ENCODE results near the gene ZNG1B.
"Not testable (repeated sequence)": the region's sequence is repeated elsewhere in the genome, so short reads cannot be mapped to it uniquely, and the experiment has no call there.

Gene ZNG1B

DNA sequence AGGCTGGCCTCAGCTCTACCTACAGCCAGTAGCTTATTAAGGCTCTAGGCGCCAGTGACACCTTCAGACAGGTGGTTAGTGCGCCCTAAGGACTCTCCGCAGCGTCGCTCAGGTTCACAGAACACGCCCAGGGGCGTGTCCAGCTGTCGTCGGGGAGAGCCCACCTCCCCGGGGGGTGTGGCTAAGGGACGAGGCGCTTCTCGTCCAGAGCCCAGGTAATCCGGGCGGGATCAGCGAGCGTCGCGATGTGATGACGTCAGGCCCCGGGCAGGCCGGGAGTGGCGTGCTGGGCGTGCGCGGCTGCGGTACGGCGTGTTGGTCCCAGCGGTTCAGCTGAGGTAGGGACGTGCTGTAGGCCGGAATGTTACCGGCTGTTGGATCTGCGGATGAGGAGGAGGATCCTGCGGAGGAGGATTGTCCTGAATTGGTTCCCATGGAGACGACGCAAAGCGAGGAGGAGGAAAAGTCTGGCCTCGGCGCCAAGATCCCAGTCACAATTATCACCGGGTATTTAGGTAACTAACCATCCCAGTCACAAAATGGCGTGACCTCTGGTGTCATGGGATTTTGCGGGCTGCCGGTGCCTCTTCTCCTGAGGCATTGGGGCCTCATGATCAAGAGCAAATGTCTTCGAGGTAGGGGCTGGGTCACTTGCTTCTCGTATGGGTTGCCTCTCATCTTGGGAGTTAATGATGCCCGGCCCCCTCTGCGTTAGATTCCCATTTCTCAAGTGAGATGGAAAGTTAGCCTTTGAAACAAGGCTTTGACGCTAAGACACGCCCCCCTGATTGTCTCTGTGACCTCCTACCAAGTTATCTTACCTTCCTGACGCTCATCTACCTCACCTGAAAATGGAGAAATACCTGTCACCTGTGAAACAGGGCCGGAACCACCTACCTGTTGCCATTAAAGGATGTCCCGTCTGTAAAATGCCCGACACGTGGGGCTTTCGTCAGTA, at the start of gene ZNG1B:
Gene ZNG1B (plus strand): TSS at position 184 of the 958 bp plus-strand sequence. CDS start 178 bp downstream, at position 362.
- not testable (repeated sequence) for H3K27me3 ChIP-seq (replicated peaks; ENCODE audit: control insufficient read depth, insufficient read depth, low read length); DNase-seq (ENCODE audit: extremely low read depth, insufficient read length); H3K36me3 ChIP-seq (ENCODE audit: control insufficient read depth, insufficient read depth, low read length)
- peak within 1 kb of the TSS; percentile 62 for H3K4me3 ChIP-seq (replicated peaks; ENCODE audit: low read depth, low read length)

DNA sequence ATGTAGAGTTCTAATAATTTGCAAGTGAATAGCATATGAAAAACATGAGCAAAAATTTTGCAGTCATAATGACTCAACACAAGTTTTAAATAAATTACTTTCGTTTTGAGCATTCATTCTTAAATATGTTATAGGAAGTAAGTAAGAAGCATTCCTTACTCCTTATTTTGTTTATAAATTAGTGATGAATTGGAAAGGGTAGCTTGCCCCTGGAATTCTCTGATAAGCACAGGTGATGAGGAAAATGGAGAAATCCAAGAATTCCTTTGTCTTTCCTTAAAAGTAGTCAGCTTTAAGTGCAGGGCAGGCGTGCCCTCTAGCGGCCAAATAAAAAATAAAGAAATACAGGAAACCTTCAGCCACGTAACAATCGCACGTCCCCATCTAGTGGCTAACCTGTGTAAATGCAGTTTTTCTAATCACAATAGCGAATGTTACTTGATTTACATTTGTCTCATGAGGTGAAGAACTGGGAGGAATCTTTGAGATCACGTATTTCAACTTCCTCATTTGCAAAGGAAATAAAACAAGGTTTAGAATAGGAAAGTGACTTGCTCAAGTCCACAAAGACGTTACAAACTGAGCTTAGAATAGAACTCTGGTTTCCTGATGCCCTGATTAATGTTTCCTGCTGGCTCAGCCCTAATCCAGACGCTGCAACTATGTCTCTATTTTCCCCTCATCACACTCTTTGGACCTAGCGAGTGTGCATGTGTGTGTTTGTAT, 47.2 kb upstream of the ZNG1B start:
- no peaks in the 10 kb centered on the region for H3K27me3 ChIP-seq (replicated peaks; ENCODE audit: control insufficient read depth, insufficient read depth, low read length)
- peak overlapping the region; percentile 30 for H3K4me3 ChIP-seq (replicated peaks; ENCODE audit: low read depth, low read length)
- peak; percentile 72 for DNase-seq (ENCODE audit: extremely low read depth, insufficient read length)
- H3K36me3 ChIP-seq (ENCODE audit: control insufficient read depth, insufficient read depth, low read length): no peaks in the 10 kb centered on the region
- TF ChIP-seq, protein P1, sequence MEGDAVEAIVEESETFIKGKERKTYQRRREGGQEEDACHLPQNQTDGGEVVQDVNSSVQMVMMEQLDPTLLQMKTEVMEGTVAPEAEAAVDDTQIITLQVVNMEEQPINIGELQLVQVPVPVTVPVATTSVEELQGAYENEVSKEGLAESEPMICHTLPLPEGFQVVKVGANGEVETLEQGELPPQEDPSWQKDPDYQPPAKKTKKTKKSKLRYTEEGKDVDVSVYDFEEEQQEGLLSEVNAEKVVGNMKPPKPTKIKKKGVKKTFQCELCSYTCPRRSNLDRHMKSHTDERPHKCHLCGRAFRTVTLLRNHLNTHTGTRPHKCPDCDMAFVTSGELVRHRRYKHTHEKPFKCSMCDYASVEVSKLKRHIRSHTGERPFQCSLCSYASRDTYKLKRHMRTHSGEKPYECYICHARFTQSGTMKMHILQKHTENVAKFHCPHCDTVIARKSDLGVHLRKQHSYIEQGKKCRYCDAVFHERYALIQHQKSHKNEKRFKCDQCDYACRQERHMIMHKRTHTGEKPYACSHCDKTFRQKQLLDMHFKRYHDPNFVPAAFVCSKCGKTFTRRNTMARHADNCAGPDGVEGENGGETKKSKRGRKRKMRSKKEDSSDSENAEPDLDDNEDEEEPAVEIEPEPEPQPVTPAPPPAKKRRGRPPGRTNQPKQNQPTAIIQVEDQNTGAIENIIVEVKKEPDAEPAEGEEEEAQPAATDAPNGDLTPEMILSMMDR (IDR thresholded peaks at IDR 0.05; ENCODE audit: insufficient read depth, low read length, poor library complexity, severe bottlenecking): peak; percentile 74

DNA sequence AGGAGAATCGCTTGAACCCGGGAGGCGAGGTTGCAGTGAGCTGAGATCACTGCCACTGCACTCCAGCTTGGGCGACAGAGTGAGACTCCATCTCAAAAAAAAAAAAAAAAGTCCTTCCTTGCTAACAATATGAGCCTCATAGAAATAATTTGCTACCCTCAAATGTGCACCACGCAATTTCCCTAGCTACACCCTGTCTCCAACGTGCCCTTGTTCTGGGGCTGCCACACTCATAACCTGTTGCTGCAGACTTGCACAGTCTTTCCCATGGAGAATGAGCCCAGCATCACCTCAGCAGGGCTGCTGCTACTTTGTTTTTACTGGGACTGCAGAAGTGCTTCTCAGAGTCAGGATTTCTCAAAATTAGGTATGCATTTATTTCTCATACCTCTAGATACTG, 46.4 kb upstream of the ZNG1B start:
- Histone ChIP-seq H3K27me3 (replicated peaks; ENCODE audit: control insufficient read depth, insufficient read depth, low read length) (no peaks in the 10 kb centered on the region), H3K4me3 (replicated peaks; ENCODE audit: low read depth, low read length) (no peak overlapping the region), H3K36me3 (ENCODE audit: control insufficient read depth, insufficient read depth, low read length) (no peaks in the 10 kb centered on the region)
- TF ChIP-seq, protein P1 (IDR thresholded peaks at IDR 0.05; ENCODE audit: insufficient read depth, low read length, poor library complexity, severe bottlenecking): no peak
- no peak for DNase-seq (ENCODE audit: extremely low read depth, insufficient read length)

DNA sequence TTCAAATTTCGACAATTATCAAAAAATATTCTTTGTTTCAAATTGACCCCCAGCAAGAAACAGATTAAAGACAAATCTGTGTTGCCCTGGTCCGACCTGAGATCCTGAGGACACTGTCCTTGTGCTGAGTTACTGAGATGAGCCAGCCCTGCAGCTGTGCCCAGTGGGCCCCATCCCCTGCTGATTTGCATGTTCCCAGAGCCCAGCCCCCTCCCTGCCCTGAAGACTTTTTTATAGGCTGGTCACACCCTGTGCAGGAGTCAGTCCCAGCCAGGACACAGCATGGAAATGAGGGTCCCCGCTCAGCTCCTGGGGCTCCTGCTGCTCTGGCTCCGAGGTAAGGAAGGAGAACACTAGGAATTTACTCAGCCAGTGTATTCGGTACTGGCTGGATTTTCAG, 31.4 kb upstream of the ZNG1B start:
- Histone ChIP-seq H3K36me3 (ENCODE audit: control insufficient read depth, insufficient read depth, low read length) (no peaks in the 10 kb centered on the region), H3K4me3 (replicated peaks; ENCODE audit: low read depth, low read length) (peak overlapping the region; percentile 40), H3K27me3 (replicated peaks; ENCODE audit: control insufficient read depth, insufficient read depth, low read length) (no peaks in the 10 kb centered on the region)
- TF ChIP-seq, protein P1 (IDR thresholded peaks at IDR 0.05; ENCODE audit: insufficient read depth, low read length, poor library complexity, severe bottlenecking): no peak
- peak; percentile 36 for DNase-seq (ENCODE audit: extremely low read depth, insufficient read length)

DNA sequence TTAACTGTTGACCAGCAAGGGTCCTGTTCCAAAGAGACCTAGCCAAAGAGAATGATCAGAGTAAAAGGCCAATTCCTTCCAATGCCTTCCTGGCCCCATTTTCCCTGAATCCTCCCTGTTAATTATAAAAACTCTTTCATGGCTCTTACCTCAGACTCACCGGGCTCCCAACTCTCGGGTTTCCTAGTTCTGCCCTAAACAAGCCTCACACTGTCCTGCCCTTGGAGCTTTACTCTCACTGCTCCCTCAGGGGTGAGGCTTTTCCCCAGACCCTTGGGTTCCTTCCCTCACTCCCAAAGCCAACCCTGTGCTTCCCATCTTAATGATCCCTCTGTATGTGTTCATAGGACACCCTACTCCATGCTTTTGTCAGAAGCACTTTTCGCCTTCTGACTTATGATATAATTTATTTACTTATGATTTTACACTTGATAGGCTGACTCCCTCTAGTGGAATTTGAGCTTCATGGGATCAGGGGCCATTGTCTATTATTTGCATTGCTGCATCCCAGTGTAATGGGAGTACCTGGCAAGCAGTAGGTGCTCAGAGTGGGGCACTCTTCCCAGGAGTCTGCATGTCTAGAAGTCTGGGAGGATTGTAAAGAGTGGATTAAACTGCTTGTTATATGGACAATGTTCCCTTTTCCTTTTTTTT, 29.9 kb upstream of the ZNG1B start:
- TF ChIP-seq, protein P1 (IDR thresholded peaks at IDR 0.05; ENCODE audit: insufficient read depth, low read length, poor library complexity, severe bottlenecking): peak; percentile 27
- no peaks in the 10 kb centered on the region for H3K36me3 ChIP-seq (ENCODE audit: control insufficient read depth, insufficient read depth, low read length)
- DNase-seq (ENCODE audit: extremely low read depth, insufficient read length): no peak
- no peak overlapping the region for H3K4me3 ChIP-seq (replicated peaks; ENCODE audit: low read depth, low read length)
- H3K27me3 ChIP-seq (replicated peaks; ENCODE audit: control insufficient read depth, insufficient read depth, low read length): no peaks in the 10 kb centered on the region

DNA sequence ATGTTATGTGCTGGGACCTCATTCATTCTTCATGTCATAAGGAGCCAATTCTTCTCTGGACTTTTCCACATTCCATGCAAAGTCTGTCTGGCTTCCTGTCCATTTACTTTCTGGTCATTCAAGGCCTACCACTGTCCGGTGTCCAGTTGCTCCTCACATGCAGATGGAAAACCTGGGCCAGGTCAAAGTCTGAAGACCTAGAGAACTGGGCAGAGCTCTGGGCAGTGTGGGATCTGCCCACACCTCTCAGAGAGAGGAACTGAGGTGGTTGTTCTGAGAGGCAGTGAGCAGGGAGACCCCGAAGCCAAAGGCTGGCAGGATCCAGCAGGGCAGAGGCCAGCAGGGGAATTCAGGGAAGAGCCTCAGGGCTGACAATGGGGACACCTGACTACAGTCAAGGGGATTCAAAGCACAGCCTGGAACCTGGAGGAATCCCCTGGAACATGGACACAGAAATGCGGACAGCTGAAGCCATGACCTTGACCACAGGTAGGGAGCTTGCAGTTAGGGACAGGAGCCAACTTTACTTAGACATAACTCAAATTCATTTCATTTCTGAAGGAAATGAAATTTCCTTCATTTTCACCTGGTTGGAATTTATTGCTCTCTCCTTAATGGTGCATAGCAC, 25.7 kb upstream of the ZNG1B start:
- DNase-seq (ENCODE audit: extremely low read depth, insufficient read length); H3K36me3 ChIP-seq (ENCODE audit: control insufficient read depth, insufficient read depth, low read length); H3K27me3 ChIP-seq (replicated peaks; ENCODE audit: control insufficient read depth, insufficient read depth, low read length); H3K4me3 ChIP-seq (replicated peaks; ENCODE audit: low read depth, low read length): not testable (repeated sequence)

DNA sequence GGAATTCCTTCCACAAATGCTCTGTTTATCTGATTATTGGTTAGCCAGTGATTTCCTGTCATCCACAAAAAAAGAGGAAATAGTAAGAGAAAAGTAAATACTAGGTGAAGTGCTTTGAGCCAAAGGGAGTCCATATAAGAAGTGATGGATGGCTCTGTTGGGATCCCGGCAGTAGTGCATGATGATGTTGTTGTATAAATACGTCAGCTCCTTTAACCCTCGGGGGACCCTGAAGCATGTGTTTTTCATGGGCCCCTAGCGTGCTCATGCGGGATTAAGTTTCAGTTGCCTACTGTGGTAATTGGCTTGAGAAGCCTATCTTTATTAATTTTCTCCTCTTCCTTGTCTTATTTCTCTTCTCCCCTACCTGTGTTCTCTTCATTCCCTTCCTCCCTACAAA, 24.7 kb upstream of the ZNG1B start:
- DNase-seq (ENCODE audit: extremely low read depth, insufficient read length); H3K36me3 ChIP-seq (ENCODE audit: control insufficient read depth, insufficient read depth, low read length); H3K4me3 ChIP-seq (replicated peaks; ENCODE audit: low read depth, low read length); H3K27me3 ChIP-seq (replicated peaks; ENCODE audit: control insufficient read depth, insufficient read depth, low read length): not testable (repeated sequence)

DNA sequence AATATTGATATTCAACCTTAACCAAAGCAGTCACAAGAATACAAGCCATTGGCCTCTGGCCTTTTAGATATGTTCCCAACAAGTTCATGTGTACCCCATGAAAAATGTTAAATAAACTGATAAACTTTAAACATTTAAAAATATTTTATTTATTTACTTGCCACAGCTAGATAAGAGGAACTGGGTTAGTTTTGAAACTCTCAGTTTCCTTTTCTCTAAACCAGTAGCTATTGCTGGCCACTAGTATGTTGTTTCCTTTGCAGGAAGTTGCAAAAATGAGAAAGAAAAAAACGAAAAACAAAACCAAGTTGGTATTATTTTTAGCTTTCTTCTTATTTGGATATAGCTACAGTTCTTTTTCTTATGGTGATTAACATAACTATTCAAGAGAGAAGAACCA, 5.7 kb upstream of the ZNG1B start:
- H3K4me3 ChIP-seq (replicated peaks; ENCODE audit: low read depth, low read length); H3K27me3 ChIP-seq (replicated peaks; ENCODE audit: control insufficient read depth, insufficient read depth, low read length); H3K36me3 ChIP-seq (ENCODE audit: control insufficient read depth, insufficient read depth, low read length): not testable (repeated sequence)
- DNase-seq (ENCODE audit: extremely low read depth, insufficient read length): peak; percentile 18

DNA sequence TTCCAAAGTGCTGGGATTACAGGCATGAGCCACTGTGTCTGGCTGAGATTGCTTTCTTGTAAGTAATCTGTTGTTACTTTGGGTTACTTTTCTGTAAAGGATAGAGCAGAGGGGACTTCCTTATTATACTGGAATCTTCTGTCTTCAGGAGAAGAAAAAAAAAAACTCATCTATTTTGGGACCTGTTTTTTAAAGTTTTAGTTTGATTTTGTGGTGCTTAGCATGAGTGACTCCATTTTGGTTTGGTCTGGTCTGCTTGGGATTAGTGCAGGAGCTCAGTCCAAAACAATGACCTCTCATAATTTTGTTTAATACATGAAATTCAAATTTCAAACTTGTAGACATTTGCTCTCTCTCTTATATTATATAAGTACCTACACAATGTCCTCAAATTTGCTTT, 4.0 kb upstream of the ZNG1B start:
- not testable (repeated sequence) for DNase-seq (ENCODE audit: extremely low read depth, insufficient read length); H3K27me3 ChIP-seq (replicated peaks; ENCODE audit: control insufficient read depth, insufficient read depth, low read length); H3K4me3 ChIP-seq (replicated peaks; ENCODE audit: low read depth, low read length); H3K36me3 ChIP-seq (ENCODE audit: control insufficient read depth, insufficient read depth, low read length)
